ENCODE data around the gene PTPRN. TPM values are rescaled to one million over a fixed set of nuclear protein-coding genes. Genes with fewer than 3 reads are reported as not detected.
A peak's percentile ranks its signal among the peaks of the same experiment; 100 is the strongest.

PTPRN gene
- total and polyA plus RNA-seq, 9 of the 15 experiments (the other 6 are each of a cell fraction or from before 2014, with no cell fraction given), result 0.15 to 2.4 (median 0.43) TPM; not detected in 1

DNA sequence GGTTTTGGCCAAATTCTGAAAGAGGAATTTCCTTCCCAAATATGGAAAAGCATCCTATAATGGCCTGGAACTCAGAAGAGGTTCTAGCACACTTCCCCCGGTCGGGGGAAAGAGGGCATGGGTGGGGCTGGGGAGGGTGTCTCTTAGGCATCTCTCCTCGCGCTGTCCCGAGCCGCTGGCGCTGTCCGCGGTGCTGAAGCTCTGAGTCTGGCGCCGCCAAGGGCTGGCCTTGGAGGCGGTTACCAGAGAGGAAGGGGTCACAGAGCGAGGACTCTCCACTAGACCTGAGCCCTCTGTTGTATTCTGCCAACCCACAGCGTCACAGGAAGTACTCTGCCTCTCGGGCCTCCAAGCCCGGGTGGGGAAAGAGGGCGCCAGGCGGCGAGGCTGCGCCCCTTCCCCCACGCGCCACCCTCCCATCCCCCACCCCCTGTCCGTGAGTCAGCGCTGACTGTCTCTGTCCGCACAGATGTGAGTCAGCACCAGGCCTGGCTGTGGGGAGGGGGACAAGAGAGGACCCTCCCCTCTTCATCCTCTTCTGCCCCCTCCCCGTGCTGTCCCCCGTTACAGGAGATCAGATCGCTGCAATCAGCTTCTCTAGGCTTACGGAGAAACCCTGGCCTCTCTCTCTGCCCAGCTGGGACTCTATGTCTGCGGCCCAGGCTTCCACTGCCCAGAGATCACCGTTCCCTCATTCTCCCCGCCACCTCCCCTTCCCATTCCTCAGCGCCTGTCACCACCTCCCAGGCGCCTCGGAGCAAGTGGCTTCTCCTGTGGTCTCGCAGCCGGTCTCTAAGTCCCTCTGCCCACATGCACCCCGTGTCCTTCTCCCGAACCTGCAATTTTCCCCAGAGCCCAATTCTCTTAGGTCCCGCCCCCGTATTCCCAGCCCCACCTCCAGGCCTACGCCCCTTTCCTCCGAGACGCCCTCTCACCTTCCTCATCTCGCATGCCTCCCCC is 779 bp downstream of the PTPRN start:
- ChIA-PET CTCF (ENCODE audit: low intra/inter-chr PET ratio) (no interaction called here), POLR2A (interaction anchor here (0.6 to 1.0 kb wide), 4 partner anchors 9 to 362 kb away, joined by 3 read pairs; no protein-coding TSS in a partner anchor)
- DNase-seq (ENCODE audit: extremely low read depth in 1 of 4, low spot score in 3 of 4) (peak; percentile 79 to 84 (median 80)), FAIRE-seq (peak; percentile 69), ATAC-seq (peak; percentile 99)
- no peaks in the 10 kb centered on the region for H3K9me1 ChIP-seq (ENCODE audit: control insufficient read depth, insufficient read depth, low read length)
- peak overlapping the region; percentile 22 for H3K4me3 ChIP-seq
- peaks cover 6 to 26% of the 10 kb centered on the region in 2 experiments; a peak in 3 of 5 replicates for H3K27me3 ChIP-seq (ENCODE audit: control insufficient read depth in 2 of 2, insufficient read depth in 2 of 2, low read length in 2 of 2)
- no peak overlapping the region for H3K9ac ChIP-seq (ENCODE audit: insufficient read depth in 1 of 2, low read depth in 2 of 2, low read length in 2 of 2)
- in situ Hi-C loops (cut with MboI), result no loop called here
- peaks cover 0 to 15% of the 10 kb centered on the region in 2 experiments; a peak in 2 of 5 replicates for H3K4me1 ChIP-seq (replicated peaks in 1 of 2; ENCODE audit: control insufficient read depth in 2 of 2, insufficient read depth in 2 of 2, low read length in 2 of 2)
- H3K36me3 ChIP-seq (ENCODE audit: control insufficient read depth, insufficient read depth, low read length), result no peaks in the 10 kb centered on the region
- no peaks in the 10 kb centered on the region for H3K79me2 ChIP-seq (ENCODE audit: control insufficient read depth, insufficient read depth, low read length)
- no peak overlapping the region for H2AFZ ChIP-seq (ENCODE audit: low read depth, low read length)
- 3% methylated on average over 16 of the region's 45 CpGs for WGBS (ENCODE audit: insufficient coverage, low coverage, missing lambda C conversion rate)
- H3K27ac ChIP-seq (ENCODE audit: extremely low read depth, low read depth, low read length), result no peak overlapping the region
- H3K9me3 ChIP-seq (replicated peaks; ENCODE audit: control insufficient read depth, insufficient read depth, low read depth, low read length), result no peaks in the 10 kb centered on the region
- no TSS peak for BruUV-seq (replicated peaks)
- peak overlapping the region; percentile 65 for H3K4me2 ChIP-seq (ENCODE audit: insufficient read depth, low read length)
- intact Hi-C loops (cut with micrococcal nuclease), result no loop called here
- H4K20me1 ChIP-seq (replicated peaks; ENCODE audit: control insufficient read depth, insufficient read depth, low read length), result no peaks in the 10 kb centered on the region
- TF ChIP-seq NFE2 (IDR thresholded peaks at IDR 0.05; ENCODE audit: low read depth) (peak; percentile 62), ZNF561 (CRISPR knock-in tag; conservative IDR thresholded peaks at IDR 0.05) (no peak), ZKSCAN1 (IDR thresholded peaks at IDR 0.05; ENCODE audit: low read depth, low read length) (no peak), GATA2 (CRISPR knock-in tag; IDR thresholded peaks at IDR 0.05) (no peak), ZNF212 (CRISPR knock-in tag; IDR thresholded peaks at IDR 0.05) (no peak), RFX5 (IDR thresholded peaks at IDR 0.05; ENCODE audit: low read depth, low read length) (no peak), CBX3 (IDR thresholded peaks at IDR 0.05; ENCODE audit: borderline replicate concordance in 1 of 2, low read length in 2 of 2) (no peak), SIX5 (IDR thresholded peaks at IDR 0.05; ENCODE audit: borderline replicate concordance in 1 of 2, insufficient read depth in 1 of 2, low read depth in 1 of 2, low read length in 2 of 2) (no peak), U2AF1 (optimal IDR thresholded peaks at IDR 0.05; ENCODE audit: low read depth, low read length) (no peak), ZBTB1 (CRISPR knock-in tag; IDR thresholded peaks at IDR 0.05; ENCODE audit: borderline replicate concordance, low read depth) (no peak), KHSRP (IDR thresholded peaks at IDR 0.05) (no peak), FOS (IDR thresholded peaks at IDR 0.05; ENCODE audit: extremely low read depth, insufficient read length) (no peak), ZNF140 (CRISPR knock-in tag; IDR thresholded peaks at IDR 0.05) (no peak), PURB (CRISPR knock-in tag; IDR thresholded peaks at IDR 0.05; ENCODE audit: low read depth) (no peak), GTF2F1 (IDR thresholded peaks at IDR 0.05; ENCODE audit: low read depth, low read length) (no peak), CHD1 (IDR thresholded peaks at IDR 0.05; ENCODE audit: low read length) (no peak), NR2C1 (IDR thresholded peaks at IDR 0.05) (no peak), NR2C1 (tag; IDR thresholded peaks at IDR 0.05) (no peak), ZBTB17 (CRISPR knock-in tag; IDR thresholded peaks at IDR 0.05) (no peak), ZNF316 (IDR thresholded peaks at IDR 0.05) (peak; percentile 73), GATAD2A (IDR thresholded peaks at IDR 0.05) (no peak), ZNF551 (CRISPR knock-in tag; IDR thresholded peaks at IDR 0.05) (no peak), ZNF766 (CRISPR knock-in tag; conservative IDR thresholded peaks at IDR 0.05) (0 out of 2 replicates have a peak, but pooled peaks have one; percentile 61)
- TF ChIP-seq, protein P1, sequence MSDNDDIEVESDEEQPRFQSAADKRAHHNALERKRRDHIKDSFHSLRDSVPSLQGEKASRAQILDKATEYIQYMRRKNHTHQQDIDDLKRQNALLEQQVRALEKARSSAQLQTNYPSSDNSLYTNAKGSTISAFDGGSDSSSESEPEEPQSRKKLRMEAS (CRISPR knock-in tag; IDR thresholded peaks at IDR 0.05), result 0 out of 2 replicates have a peak, but pooled peaks have one; percentile 20
- TF ChIP-seq, protein P2, sequence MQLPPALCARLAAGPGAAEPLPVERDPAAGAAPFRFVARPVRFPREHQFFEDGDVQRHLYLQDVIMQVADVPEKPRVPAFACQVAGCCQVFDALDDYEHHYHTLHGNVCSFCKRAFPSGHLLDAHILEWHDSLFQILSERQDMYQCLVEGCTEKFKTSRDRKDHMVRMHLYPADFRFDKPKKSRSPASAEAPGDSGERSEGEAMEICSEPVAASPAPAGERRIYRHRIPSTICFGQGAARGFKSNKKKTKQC (CRISPR knock-in tag; IDR thresholded peaks at IDR 0.05), result peak; percentile 95
